Neutrophil (primary cell): ENCODE results near the gene PFDN1.

Experiments
- H3K27ac ChIP-seq: fragments of 200-600 bp; sonication (generic); 2 replicates; pipeline ENCODE4 v1.5.1; 2016; ENCODE audit warnings: mild to moderate bottlenecking, moderate library complexity
- H3K27me3 ChIP-seq: fragments of 200-600 bp; sonication (generic); 2 replicates; pipeline ENCODE4 v1.6.0; 2016; ENCODE audit warnings: mild to moderate bottlenecking
- H3K36me3 ChIP-seq: fragments of 200-600 bp; sonication (generic); 2 replicates; pipeline ENCODE4 v1.5.1; 2017
- H3K4me1 ChIP-seq, 2 experiments: fragments of 200-600 bp in 1 of 2; sonication (generic) in 1 of 2; 1 replicate in 1 of 2; 2 replicates in 1 of 2; pipeline versions ENCODE4 v1.5.1 to v1.6.1; 2013 to 2016; ENCODE audit warnings: low read depth in 1 of 2, low read length in 1 of 2, mild to moderate bottlenecking in 1 of 2, moderate library complexity in 1 of 2; ENCODE audit not compliant: control insufficient read depth in 1 of 2, insufficient read depth in 1 of 2
- H3K4me3 ChIP-seq, 2 experiments: fragments of 200-600 bp in 1 of 2; sonication (generic) in 1 of 2; 1 replicate in 1 of 2; 2 replicates in 1 of 2; pipeline ENCODE4 v1.5.1; 2013 to 2016; ENCODE audit warnings: low read depth in 1 of 2, low read length in 1 of 2, mild to moderate bottlenecking in 1 of 2, moderate library complexity in 1 of 2
- H3K9me3 ChIP-seq: fragments of 200-600 bp; sonication (generic); 2 replicates; pipeline ENCODE4 v1.5.1; 2016
- TF ChIP-seq, protein P1 (sequence below): fragments of 200-600 bp; sonication (generic); IDR thresholded peaks from 2 replicates; pipeline ENCODE4 v1.5.1; 2016; ENCODE audit warnings: antibody characterized with exemption

The PFDN1 gene

DNA sequence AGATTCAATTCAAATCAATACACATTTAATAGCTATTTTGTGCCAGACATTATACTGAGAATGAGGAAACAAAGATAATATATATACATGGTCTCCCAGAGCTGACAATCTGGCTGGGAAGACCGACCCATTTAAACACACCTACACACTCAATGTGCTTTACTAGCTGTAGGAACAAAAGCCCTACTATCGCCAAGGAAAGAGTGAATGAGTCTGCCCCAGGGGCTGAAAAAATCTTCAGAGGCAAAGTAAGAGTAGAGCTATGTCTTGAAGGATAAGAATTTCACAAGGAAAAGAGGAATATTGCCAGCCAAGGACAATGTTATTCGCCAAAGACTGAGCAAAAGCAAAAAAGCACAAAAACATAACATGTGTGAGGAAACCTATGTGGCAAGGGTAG is 6.6 kb downstream of the PFDN1 start:
- Histone ChIP-seq H3K36me3 (no peaks in the 10 kb centered on the region), H3K27me3 (no peaks in the 10 kb centered on the region), H3K27ac (no peak overlapping the region), H3K4me3 (no peak overlapping the region), H3K9me3 (no peaks in the 10 kb centered on the region), H3K4me1 (no peaks in the 10 kb centered on the region)
- TF ChIP-seq, protein P1, sequence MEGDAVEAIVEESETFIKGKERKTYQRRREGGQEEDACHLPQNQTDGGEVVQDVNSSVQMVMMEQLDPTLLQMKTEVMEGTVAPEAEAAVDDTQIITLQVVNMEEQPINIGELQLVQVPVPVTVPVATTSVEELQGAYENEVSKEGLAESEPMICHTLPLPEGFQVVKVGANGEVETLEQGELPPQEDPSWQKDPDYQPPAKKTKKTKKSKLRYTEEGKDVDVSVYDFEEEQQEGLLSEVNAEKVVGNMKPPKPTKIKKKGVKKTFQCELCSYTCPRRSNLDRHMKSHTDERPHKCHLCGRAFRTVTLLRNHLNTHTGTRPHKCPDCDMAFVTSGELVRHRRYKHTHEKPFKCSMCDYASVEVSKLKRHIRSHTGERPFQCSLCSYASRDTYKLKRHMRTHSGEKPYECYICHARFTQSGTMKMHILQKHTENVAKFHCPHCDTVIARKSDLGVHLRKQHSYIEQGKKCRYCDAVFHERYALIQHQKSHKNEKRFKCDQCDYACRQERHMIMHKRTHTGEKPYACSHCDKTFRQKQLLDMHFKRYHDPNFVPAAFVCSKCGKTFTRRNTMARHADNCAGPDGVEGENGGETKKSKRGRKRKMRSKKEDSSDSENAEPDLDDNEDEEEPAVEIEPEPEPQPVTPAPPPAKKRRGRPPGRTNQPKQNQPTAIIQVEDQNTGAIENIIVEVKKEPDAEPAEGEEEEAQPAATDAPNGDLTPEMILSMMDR: no peak

DNA sequence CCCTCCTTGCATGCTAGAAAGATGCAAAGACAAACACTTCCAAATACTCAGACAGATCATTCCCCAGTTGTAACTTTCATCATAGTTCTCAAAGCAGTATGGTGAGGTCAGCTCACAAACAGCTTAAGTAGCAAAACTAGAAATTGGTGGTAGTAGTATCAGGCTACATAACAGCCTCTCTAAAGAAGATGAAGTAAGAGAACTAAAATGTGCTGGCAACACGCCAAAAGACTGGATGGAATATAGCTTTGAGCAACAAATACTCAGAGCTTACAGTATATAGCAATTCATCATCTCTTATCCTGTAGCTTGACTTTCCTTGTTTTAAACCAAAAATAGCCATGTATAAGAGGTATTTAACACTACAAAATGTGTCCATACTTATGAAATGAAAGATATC is 7.5 kb downstream of the PFDN1 start:
- no peak overlapping the region for H3K27ac ChIP-seq
- H3K9me3 ChIP-seq: no peaks in the 10 kb centered on the region
- no peaks in the 10 kb centered on the region for H3K36me3 ChIP-seq
- TF ChIP-seq, protein P1: no peak
- H3K4me3 ChIP-seq: no peak overlapping the region
- H3K4me1 ChIP-seq: no peaks in the 10 kb centered on the region
- no peaks in the 10 kb centered on the region for H3K27me3 ChIP-seq

DNA sequence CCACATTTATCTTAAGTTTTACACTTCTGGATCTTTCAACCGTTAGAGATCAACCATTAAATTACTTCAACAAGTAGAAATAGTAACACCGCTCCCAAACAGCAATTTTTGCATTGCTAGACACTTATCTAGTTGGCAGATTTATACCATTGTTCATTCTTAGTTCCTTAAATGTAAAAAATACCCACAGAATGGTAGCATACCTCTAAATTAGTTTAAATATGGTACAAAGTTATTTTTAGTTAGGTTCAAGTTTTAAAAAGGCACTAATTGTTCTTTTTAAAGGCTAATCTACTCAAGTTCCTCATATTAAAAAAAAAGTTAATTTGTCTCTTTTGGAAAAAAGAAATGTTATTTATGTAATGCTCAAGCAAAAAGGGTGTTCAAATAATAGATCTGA is 8.1 kb downstream of the PFDN1 start:
- H3K27ac ChIP-seq: no peak overlapping the region
- H3K36me3 ChIP-seq: no peaks in the 10 kb centered on the region
- no peaks in the 10 kb centered on the region for H3K4me1 ChIP-seq
- TF ChIP-seq, protein P1: no peak
- no peaks in the 10 kb centered on the region for H3K27me3 ChIP-seq
- H3K9me3 ChIP-seq: no peaks in the 10 kb centered on the region
- H3K4me3 ChIP-seq: no peak overlapping the region

DNA sequence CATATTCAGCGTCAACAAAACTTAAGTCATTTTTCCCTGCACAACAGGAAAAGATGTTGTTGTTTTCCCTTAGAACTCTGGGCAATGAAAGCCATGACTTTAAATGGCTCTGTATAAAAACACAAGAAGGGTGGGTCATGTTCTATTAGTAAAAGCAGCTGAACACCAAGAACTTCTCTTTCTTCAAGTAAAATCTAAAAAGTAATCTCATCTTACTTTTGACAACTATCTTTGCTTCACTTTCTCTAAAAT is 9.1 kb downstream of the PFDN1 start:
- no peaks in the 10 kb centered on the region for H3K4me1 ChIP-seq
- TF ChIP-seq, protein P1: no peak

DNA sequence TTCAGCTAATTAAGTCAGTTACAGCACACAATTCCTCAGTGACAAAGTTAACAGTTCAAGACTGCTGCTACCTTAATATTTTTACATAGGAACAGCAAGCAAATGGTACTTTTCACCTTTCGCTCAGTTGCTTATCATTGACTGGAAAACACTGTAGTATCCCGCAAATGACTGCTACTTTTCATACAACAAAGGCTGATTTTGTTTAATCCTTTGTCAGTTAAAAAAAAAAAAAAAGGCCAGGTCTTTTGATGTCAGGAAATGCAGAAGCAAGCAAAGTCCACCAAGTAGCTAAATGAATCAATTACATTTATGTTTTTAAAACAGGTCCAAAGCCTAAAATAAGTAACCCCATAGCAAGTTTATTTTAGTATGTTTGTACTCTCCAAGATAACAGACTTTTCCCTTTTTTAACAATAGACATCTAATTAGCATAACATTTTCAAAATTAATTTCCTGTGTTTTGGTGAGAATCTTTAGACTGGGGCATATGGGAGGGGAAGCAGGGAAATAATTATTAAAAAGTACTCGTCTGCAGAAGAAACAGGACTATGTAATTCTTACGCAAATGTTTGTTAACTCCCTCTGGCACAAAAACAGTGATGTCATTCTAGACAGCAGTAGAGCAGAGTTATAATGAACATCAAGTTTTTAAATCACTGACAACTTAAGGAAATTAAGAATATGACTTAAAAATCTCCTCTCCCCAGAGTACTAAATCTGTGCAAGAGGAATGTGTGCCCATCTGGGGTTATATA is 9.6 kb downstream of the PFDN1 start:
- no peaks in the 10 kb centered on the region for H3K4me1 ChIP-seq
- no peak overlapping the region for H3K4me3 ChIP-seq
- H3K36me3 ChIP-seq: no peaks in the 10 kb centered on the region
- H3K27ac ChIP-seq: no peak overlapping the region
- H3K27me3 ChIP-seq: no peaks in the 10 kb centered on the region
- TF ChIP-seq, protein P1: no peak
- no peaks in the 10 kb centered on the region for H3K9me3 ChIP-seq

More for the DNA sequence above, 9.1 kb downstream of the PFDN1 start:
- no peaks in the 10 kb centered on the region for H3K9me3 ChIP-seq
- H3K27ac ChIP-seq: no peak overlapping the region
- no peaks in the 10 kb centered on the region for H3K27me3 ChIP-seq
- no peak overlapping the region for H3K4me3 ChIP-seq
- H3K36me3 ChIP-seq: no peaks in the 10 kb centered on the region
